GM10847 (cell line): ENCODE data around the gene WDR90.

Experiments
- POLR2A ChIP-seq: IDR thresholded peaks from 2 replicates; pipeline ENCODE4 v1.6.1; 2011; ENCODE audit not compliant: insufficient read length; ENCODE audit errors: extremely low read depth

WDR90 gene

GRCh38 chr16:621526-622105 is 27.5 kb upstream of the WDR90 start:
- TF ChIP-seq POLR2A = no peak

GRCh38 chr16:622920-623280 is 26.3 kb upstream of the WDR90 start:
- TF ChIP-seq POLR2A = no peak

- no peak for TF ChIP-seq POLR2A
Measured at GRCh38 chr16:624526-625070, 24.6 kb upstream of the WDR90 start.

GRCh38 chr16:625117-625976 is 23.8 kb upstream of the WDR90 start:
- TF ChIP-seq POLR2A = no peak

GRCh38 chr16:625977-626765 is 23.0 kb upstream of the WDR90 start:
- TF ChIP-seq POLR2A = no peak

- TF ChIP-seq POLR2A = no peak
Measured at GRCh38 chr16:626787-627453, 22.2 kb upstream of the WDR90 start.

GRCh38 chr16:627454-628239 is 21.5 kb upstream of the WDR90 start:
- TF ChIP-seq POLR2A = no peak

- TF ChIP-seq POLR2A = no peak
Measured at GRCh38 chr16:628321-629061, 20.7 kb upstream of the WDR90 start.

GRCh38 chr16:629185-629832 is 19.9 kb upstream of the WDR90 start:
- no peak for TF ChIP-seq POLR2A

- no peak for TF ChIP-seq POLR2A
Measured at GRCh38 chr16:629833-630248, 19.3 kb upstream of the WDR90 start.

GRCh38 chr16:630249-630814 is 18.8 kb upstream of the WDR90 start:
- no peak for TF ChIP-seq POLR2A

- TF ChIP-seq POLR2A = no peak
Measured at GRCh38 chr16:630815-631405, 18.3 kb upstream of the WDR90 start, which contains the start of gene WFIKKN1. Gene WFIKKN1 (plus strand): TSS chr16:630985. CDS start chr16:631254, 269 bp downstream.

GRCh38 chr16:631808-632358 is 17.3 kb upstream of the WDR90 start:
- TF ChIP-seq POLR2A = no peak
